GM23338 (cell line): ENCODE data around the gene AHI1.

Source experiments
- CREB1 ChIP-seq: fragments of 250-450 bp; sonication (Bioruptor Pico); IDR thresholded peaks from 2 replicates; pipeline ENCODE4 v1.5.0; 2020; ENCODE audit warnings: low read depth, mild to moderate bottlenecking, moderate library complexity
- CTCF ChIP-seq, 2 experiments: fragments of 200-600 bp in 1 of 2; sonication (generic) in 1 of 2; conservative IDR thresholded peaks; 2 replicates each; pipeline versions ENCODE4 v1.5.1 to v1.6.1; 2016 to 2017; ENCODE audit warnings: antibody characterized with exemption in 2 of 2, low read depth in 2 of 2, mild to moderate bottlenecking in 2 of 2, moderate library complexity in 1 of 2
- ETS1 ChIP-seq: IDR thresholded peaks from 2 replicates; pipeline ENCODE4 v1.6.1; 2016; ENCODE audit warnings: antibody characterized with exemption
- EZH2 ChIP-seq: fragments of 200-600 bp; sonication (generic); IDR thresholded peaks from one replicate; pipeline ENCODE4 v1.8.0; 2017; ENCODE audit warnings: antibody characterized with exemption, mild to moderate bottlenecking, low read depth; ENCODE audit not compliant: unreplicated experiment
- EZH2phosphoT487 ChIP-seq: fragments of 200-600 bp; sonication (generic); IDR thresholded peaks from one replicate; pipeline ENCODE4 v1.8.1; 2018; ENCODE audit warnings: antibody characterized with exemption; ENCODE audit not compliant: unreplicated experiment
- JUNB ChIP-seq: IDR thresholded peaks from one replicate; pipeline ENCODE4 v1.6.1; 2016; ENCODE audit warnings: antibody characterized with exemption; ENCODE audit not compliant: unreplicated experiment
- NANOG ChIP-seq: IDR thresholded peaks from 2 replicates; pipeline ENCODE4 v1.6.1; 2016; ENCODE audit warnings: antibody characterized with exemption, borderline replicate concordance
- POLR2AphosphoS5 ChIP-seq: IDR thresholded peaks from 2 replicates; pipeline ENCODE4 v1.6.1; 2016; ENCODE audit warnings: antibody characterized with exemption, low read depth
- REST ChIP-seq: IDR thresholded peaks from one replicate; pipeline ENCODE4 v1.6.1; 2018; ENCODE audit warnings: antibody characterized with exemption; ENCODE audit not compliant: unreplicated experiment
- STAT1 ChIP-seq: IDR thresholded peaks from one replicate; pipeline ENCODE4 v1.6.1; 2016; ENCODE audit warnings: antibody characterized with exemption; ENCODE audit not compliant: unreplicated experiment
- ZNF114 ChIP-seq: fragments of 250-450 bp; sonication (Bioruptor Pico); IDR thresholded peaks from 2 replicates; pipeline ENCODE4 v1.5.0; 2020; ENCODE audit warnings: mild to moderate bottlenecking, moderate library complexity
- ZNF331 ChIP-seq: fragments of 250-450 bp; sonication (Bioruptor Pico); IDR thresholded peaks from 2 replicates; pipeline ENCODE4 v1.5.0; 2020; ENCODE audit warnings: low read depth, mild to moderate bottlenecking, moderate library complexity

- TF ChIP-seq CTCF (conservative IDR thresholded peaks at IDR 0.05; ENCODE audit: low read depth in 2 of 2) (no peak), EZH2phosphoT487 (no peak), JUNB (no peak), ETS1 (no peak), POLR2AphosphoS5 (no peak), NANOG (no peak), EZH2 (no peak), REST (no peak), STAT1 (no peak), CREB1 (CRISPR knock-in tag) (no peak), ZNF114 (CRISPR knock-in tag) (no peak), ZNF331 (CRISPR knock-in tag) (no peak)
These were observed 252.7 kb downstream of the AHI1 start for GRCh38 chr6:135244805-135245204.
